Measurements from ENCODE around the gene TRAPPC3. TPM values are rescaled to one million over a fixed set of nuclear protein-coding genes. Genes with fewer than 3 reads are reported as not detected.

Gene TRAPPC3
- total and polyA plus RNA-seq, 2 donors (not counting 1 experiment from before 2014, with no cell fraction given), result 40.5 to 42.1 TPM

DNA sequence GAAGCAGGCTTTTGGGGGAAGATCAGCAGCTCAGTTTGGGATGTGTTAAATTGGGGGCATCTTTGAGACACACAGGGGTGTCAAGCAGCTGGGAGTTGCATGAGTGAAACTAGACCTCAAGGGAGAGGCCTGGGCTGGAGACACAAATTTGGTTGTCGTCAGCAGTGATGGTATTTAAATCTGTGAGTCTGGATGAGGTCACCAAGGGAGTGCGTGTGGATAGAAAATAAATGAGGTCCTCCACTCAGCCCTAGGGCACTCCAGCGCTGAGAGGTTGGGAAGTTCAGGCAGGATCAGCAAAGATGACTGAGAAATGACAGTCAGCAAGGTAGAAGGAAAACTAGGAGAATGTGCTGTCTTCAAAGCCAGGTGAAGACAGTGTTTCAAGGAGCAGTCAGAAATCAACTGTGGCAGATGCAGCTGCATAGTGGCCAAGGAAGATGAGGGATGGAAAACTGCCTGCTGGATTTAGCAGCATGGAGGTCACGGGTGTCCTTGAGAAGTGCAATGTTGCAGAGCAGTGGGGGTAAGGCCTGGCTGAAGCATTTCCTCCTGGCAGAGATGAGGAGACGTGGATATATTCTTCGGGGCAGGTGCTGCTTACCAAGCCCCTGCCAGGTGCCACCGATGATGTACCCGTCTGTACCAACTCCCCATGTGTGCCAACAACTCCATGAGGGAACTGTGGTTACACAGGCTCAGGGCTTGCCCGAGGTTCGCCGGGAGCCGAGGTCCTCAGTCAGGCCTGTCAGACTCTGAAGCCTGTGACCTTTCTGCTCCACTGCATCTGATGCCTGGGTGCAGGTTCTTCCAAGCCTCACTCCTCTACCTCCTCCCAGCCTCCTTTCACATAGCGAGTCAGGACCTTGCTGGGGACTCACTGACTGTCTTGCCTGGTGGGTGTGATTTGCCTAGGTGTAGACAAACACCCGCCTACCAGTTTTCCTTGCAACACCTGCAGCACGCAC lies 17.9 kb upstream of the TRAPPC3 start:
- no peak overlapping the region for H3K4me3 Mint-ChIP-seq
- no peak for ATAC-seq (ENCODE audit: low read depth)
- peaks cover 29% of the 10 kb centered on the region for H3K4me1 Mint-ChIP-seq
- H3K4me3 ChIP-seq (ENCODE audit: control extremely low read depth in 1 of 5, extremely low read depth in 1 of 5, insufficient read depth in 1 of 5, low read depth in 2 of 5, low read length in 4 of 5), result no peak overlapping the region
- peaks cover 79% of the 10 kb centered on the region for H3K79me2 ChIP-seq (ENCODE audit: control insufficient read depth, insufficient read depth, low read length)
- peaks cover 33% of the 10 kb centered on the region for H4K20me1 ChIP-seq (ENCODE audit: control insufficient read depth, insufficient read depth, low read length, poor library complexity, severe bottlenecking)
- no peak overlapping the region for H2AFZ ChIP-seq (ENCODE audit: insufficient read depth, low read depth, low read length, poor library complexity, severe bottlenecking)
- H3K9me3 ChIP-seq (ENCODE audit: control extremely low read depth in 1 of 3, control insufficient read depth in 2 of 3, insufficient read depth in 1 of 3, low read length in 2 of 3), result no peaks in the 10 kb centered on the region
- H3K9me3 Mint-ChIP-seq (ENCODE audit: insufficient read depth), result no peaks in the 10 kb centered on the region
- no peaks in the 10 kb centered on the region for H3K27me3 ChIP-seq (replicated peaks in 1 of 4; ENCODE audit: control extremely low read depth in 1 of 4, control insufficient read depth in 3 of 4, insufficient read depth in 4 of 4, low read length in 3 of 4)
- no peak overlapping the region for H3K27ac ChIP-seq (ENCODE audit: low read length in 2 of 2)
- DNase-seq, result no peak
- peaks cover 7 to 17% of the 10 kb centered on the region in 2 donors for H3K4me1 ChIP-seq (ENCODE audit: control insufficient read depth in 2 of 2, insufficient read depth in 2 of 2, low read length in 2 of 2)
- TF ChIP-seq EZH2 (IDR thresholded peaks at IDR 0.05; ENCODE audit: borderline replicate concordance, insufficient read depth, low read depth, low read length, poor library complexity, severe bottlenecking), result no peak
- TF ChIP-seq, protein P1, sequence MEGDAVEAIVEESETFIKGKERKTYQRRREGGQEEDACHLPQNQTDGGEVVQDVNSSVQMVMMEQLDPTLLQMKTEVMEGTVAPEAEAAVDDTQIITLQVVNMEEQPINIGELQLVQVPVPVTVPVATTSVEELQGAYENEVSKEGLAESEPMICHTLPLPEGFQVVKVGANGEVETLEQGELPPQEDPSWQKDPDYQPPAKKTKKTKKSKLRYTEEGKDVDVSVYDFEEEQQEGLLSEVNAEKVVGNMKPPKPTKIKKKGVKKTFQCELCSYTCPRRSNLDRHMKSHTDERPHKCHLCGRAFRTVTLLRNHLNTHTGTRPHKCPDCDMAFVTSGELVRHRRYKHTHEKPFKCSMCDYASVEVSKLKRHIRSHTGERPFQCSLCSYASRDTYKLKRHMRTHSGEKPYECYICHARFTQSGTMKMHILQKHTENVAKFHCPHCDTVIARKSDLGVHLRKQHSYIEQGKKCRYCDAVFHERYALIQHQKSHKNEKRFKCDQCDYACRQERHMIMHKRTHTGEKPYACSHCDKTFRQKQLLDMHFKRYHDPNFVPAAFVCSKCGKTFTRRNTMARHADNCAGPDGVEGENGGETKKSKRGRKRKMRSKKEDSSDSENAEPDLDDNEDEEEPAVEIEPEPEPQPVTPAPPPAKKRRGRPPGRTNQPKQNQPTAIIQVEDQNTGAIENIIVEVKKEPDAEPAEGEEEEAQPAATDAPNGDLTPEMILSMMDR (IDR thresholded peaks at IDR 0.05), result no peak
- ChIA-PET CTCF (no interaction called here), POLR2A (no interaction called here)
- 95% methylated on average over 14 of the region's 15 CpGs for WGBS (ENCODE audit: insufficient coverage)
- no peak overlapping the region for H3K9ac ChIP-seq (ENCODE audit: low read length)
- peaks cover 0 to 20% of the 10 kb centered on the region in 2 experiments for H3K36me3 ChIP-seq (replicated peaks in 1 of 2; ENCODE audit: control extremely low read depth in 1 of 2, control insufficient read depth in 1 of 2, extremely low read depth in 1 of 2, insufficient read depth in 2 of 2, low read length in 1 of 2)
- H3K4me2 ChIP-seq (replicated peaks; ENCODE audit: low read depth, low read length, poor library complexity, severe bottlenecking), result no peak overlapping the region
- H3K27me3 Mint-ChIP-seq, result no peaks in the 10 kb centered on the region
- intact Hi-C loops (cut with micrococcal nuclease), result no loop called here
- H3K27ac Mint-ChIP-seq, result no peak overlapping the region

DNA sequence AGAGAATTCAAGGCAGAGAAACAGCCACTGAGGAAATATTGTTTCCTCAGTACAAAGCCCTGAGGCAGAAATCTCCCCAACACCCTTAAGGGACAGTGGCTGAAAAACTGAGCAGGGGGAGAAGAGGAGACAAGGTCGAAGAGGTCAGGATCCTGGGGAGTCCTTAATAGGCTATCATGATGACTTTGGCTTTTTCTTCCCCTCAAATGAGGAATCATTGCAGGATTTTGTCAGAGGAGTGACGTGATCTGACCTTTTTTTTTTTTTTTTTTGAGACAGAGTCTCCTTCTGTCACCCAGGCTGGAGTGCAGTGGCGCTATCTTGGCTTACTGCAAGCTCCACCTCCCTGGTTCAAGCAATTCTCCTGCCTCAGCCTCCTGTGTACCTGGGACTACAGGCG lies 16.9 kb upstream of the TRAPPC3 start:
- peaks cover 0 to 12% of the 10 kb centered on the region in 2 experiments for H3K36me3 ChIP-seq (replicated peaks in 1 of 2; ENCODE audit: control extremely low read depth in 1 of 2, control insufficient read depth in 1 of 2, extremely low read depth in 1 of 2, insufficient read depth in 2 of 2, low read length in 1 of 2)
- H3K4me1 ChIP-seq (ENCODE audit: control insufficient read depth in 2 of 2, insufficient read depth in 2 of 2, low read length in 2 of 2), result peaks cover 18 to 28% of the 10 kb centered on the region in 2 donors
- intact Hi-C loops (cut with micrococcal nuclease), result no loop called here
- no peaks in the 10 kb centered on the region for H3K27me3 Mint-ChIP-seq
- ATAC-seq (ENCODE audit: low read depth), result no peak
- no peaks in the 10 kb centered on the region for H3K9me3 ChIP-seq (ENCODE audit: control extremely low read depth in 1 of 3, control insufficient read depth in 2 of 3, insufficient read depth in 1 of 3, low read length in 2 of 3)
- no peak overlapping the region for H3K27ac Mint-ChIP-seq
- TF ChIP-seq, protein P1 (IDR thresholded peaks at IDR 0.05), result no peak
- TF ChIP-seq EZH2 (IDR thresholded peaks at IDR 0.05; ENCODE audit: borderline replicate concordance, insufficient read depth, low read depth, low read length, poor library complexity, severe bottlenecking), result no peak
- 100% methylated on average over 1 of the region's 4 CpGs for WGBS (ENCODE audit: insufficient coverage)
- H3K79me2 ChIP-seq (ENCODE audit: control insufficient read depth, insufficient read depth, low read length), result peaks cover 84% of the 10 kb centered on the region
- ChIA-PET POLR2A (no interaction called here), CTCF (interaction anchor here (1.5 kb wide), 1 partner anchor 21 kb away, joined by 7 read pairs; no protein-coding TSS in a partner anchor)
- H4K20me1 ChIP-seq (ENCODE audit: control insufficient read depth, insufficient read depth, low read length, poor library complexity, severe bottlenecking), result peaks cover 33% of the 10 kb centered on the region
- no peaks in the 10 kb centered on the region for H3K27me3 ChIP-seq (replicated peaks in 1 of 4; ENCODE audit: control extremely low read depth in 1 of 4, control insufficient read depth in 3 of 4, insufficient read depth in 4 of 4, low read length in 3 of 4)
- no peak overlapping the region for H3K4me3 Mint-ChIP-seq
- H3K9me3 Mint-ChIP-seq (ENCODE audit: insufficient read depth), result no peaks in the 10 kb centered on the region
- no peak overlapping the region for H2AFZ ChIP-seq (ENCODE audit: insufficient read depth, low read depth, low read length, poor library complexity, severe bottlenecking)
- H3K9ac ChIP-seq (ENCODE audit: low read length), result no peak overlapping the region
- H3K4me3 ChIP-seq (ENCODE audit: control extremely low read depth in 1 of 5, extremely low read depth in 1 of 5, insufficient read depth in 1 of 5, low read depth in 2 of 5, low read length in 4 of 5), result no peak overlapping the region
- no peak overlapping the region for H3K4me2 ChIP-seq (replicated peaks; ENCODE audit: low read depth, low read length, poor library complexity, severe bottlenecking)
- no peak overlapping the region for H3K27ac ChIP-seq (ENCODE audit: low read length in 2 of 2)
- H3K4me1 Mint-ChIP-seq, result peaks cover 40% of the 10 kb centered on the region
- no peak for DNase-seq
